ENCODE measurements around the gene FHIT.

Gene FHIT

DNA sequence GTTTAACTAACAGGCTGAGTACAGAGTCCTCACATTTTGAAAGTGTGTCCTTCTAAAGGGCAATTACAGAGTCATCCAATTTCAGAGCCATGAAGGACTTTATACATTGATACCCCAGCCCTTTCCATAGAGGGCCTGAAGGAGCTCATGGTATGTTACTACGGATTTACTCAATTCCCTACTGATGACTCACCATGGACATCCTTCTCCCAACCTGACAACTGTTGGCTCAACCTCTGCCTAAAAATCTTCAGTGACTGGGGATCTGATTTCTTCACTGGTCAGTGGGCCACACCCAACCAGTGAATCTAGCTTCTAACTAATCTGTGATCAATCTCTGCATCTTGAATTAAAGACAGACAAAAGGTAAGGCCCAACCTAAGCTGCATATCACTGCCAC is 1238.0 kb downstream of the FHIT start:
- no peak for DNase-seq

DNA sequence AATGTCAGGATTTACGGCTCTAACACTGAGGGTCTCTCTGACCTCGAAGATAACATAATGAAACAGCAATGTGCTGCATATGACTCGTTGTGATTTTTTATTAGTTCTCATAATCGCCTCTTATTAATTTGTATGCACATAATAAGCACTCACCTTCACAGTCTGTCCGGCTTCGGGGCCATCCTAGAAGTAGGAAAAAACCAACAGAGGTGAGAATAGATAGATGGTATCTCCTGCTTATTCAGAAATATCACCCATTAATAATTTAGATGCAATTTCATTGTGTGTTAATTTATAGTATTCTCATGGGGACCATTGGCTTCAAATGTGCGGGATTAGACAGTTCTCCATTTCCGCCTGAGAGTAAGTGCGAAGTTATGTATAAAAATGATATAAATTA is 1240.0 kb downstream of the FHIT start:
- DNase-seq: no peak

DNA sequence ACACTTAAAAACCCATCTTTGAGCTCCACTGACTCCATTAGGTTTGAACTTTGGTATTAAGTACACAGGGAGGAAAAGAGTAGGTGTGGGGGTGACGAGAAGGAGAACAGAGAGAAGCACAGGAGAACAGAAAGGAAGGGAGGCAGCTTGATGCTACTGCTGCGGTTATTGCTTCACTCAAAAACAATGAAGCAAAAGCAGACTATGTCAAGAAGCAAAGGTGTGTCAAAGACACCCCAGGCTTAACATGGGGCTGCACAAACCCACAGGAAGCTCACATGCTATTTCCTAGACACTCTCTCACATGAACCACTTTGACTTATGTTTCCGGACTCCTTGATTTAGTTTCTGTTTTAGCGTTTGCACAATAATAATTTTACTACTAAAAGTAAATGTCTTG is 1240.5 kb downstream of the FHIT start:
- no peak for DNase-seq

DNA sequence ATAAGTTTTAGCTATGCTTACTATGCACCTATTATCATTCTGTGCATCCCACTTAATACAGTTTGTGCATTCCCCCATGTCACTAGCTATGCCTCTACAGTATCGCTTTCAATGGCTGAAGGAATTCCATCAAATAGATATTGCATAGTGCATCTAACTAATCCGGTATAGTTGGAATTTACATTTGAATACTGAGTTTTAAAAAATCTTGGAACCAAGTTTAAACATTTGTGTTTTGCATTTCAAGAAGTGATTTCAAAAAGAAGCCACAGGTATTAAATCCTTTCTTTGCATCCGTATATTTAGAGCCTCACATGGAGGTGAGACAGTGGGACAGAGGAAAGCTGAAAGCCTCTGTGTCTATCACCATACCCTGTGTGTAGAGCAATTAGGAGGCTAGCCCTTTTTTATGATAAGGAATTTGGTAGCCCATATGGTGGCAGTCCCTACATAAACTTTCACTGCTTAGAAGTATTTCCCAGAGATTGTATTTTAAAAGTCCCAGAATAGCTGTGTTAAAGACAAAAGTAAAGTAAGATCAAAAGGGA is 1241.2 kb downstream of the FHIT start:
- no peak for DNase-seq

DNA sequence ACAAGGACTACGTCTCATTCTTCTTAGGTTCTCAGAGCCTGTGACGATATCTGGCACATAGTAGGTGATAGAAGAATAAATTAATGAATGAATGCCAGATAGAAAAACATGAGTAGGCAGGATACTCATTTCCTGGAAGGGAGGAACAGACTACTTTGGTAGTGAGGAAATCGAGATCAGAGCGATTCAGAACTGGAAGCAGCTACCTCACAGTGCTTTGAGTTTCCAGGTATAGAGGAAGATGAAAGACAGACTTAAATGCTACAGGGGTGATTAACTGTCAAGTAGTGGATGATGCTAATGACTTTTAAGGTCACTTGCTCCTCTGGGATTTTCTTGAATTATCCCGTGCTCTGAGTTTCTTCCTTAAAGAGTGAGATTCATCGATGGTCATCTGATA is 1249.9 kb downstream of the FHIT start:
- DNase-seq: no peak

DNA sequence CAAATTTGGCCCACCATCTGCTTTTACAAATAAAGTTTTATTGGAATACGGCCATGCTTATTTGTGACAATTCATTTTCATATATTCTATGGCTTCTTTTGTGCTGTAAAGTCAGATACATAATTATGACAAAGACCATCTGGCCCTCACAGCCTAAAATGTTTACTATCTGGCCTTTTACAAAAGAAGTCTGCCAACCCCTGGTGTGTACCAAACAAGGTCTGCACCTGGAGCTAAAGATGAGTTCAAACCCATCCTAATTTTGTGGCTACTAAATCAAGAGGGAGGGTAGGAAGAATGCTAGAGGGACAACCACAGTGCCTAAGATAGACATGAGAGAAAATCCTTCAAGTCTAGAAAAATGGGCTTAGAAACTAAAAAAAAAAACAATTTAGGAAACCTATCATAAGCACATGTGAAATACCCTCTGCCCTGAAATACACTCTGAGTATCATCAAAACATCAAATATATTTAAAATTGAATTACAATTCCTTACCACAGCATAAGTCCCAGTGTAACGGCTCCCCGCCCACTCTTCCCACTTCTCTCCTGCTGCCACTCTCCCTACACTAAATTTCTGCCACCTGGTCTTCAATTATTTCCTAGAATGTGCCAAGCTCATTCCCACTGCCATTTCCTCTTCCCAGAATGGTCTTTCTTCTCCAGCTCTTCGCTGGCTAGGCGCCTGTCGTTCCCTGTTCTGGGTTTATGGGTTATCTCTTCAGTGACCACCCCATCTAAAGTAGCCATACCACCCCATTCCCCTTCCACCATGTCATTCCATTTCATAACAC is 1250.7 kb downstream of the FHIT start:
- peak; percentile 64 for DNase-seq

DNA sequence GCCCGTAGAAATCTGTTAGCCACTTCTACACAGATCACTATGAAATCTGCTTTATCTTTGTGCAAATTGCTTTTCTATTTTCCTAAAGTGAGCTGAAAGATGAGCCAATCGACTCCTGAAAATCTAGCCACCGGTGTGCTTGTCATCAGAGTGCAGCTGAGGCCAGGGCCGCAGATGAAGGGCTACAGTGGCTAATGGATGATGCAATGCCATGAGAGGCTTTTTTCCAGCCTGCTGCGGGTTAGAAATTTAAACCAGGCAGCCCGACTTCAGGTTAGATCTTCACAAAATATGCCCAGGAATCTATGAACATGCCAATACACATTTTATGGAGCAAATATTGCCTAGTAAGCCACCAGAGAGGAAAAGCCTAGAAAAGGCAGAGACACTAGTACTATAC is 1253.2 kb downstream of the FHIT start:
- no peak for DNase-seq

DNA sequence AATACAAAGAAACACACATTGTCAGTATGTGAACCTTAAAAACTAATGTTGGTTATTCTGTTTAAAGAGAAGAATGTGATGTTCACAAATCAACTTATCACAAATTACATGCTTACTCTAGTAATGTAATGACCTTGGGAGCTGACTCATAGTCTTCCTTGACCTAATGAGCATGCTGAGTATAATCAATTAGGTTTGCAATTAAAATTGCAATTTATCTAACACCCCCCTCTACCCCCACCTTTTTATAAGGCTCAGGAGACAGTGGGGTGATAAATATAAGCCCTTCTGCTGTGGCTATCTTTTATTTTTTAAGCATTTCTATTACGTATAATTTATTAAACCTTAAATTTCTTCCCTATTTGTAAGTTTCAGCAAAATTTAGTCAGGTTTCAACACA is 1253.7 kb downstream of the FHIT start:
- DNase-seq: no peak

DNA sequence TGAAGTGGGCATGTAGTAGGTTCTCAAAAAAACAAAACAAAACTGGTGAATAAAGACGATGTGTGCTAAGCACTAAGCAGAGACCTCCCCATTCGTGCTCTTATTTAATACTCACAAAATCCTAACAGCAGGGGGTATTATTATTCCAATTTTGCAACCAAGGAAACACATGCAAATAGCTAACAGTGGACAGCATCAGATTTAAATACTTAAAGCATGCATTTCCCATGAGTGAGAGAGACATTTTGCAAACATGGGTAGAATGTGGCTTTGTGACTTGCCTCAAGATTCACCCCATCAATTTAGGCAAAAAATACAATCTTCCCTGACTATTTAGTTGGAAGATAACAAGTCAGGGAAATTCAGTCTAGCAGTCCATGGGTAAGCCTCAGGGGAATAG is 1255.2 kb downstream of the FHIT start:
- no peak for DNase-seq

DNA sequence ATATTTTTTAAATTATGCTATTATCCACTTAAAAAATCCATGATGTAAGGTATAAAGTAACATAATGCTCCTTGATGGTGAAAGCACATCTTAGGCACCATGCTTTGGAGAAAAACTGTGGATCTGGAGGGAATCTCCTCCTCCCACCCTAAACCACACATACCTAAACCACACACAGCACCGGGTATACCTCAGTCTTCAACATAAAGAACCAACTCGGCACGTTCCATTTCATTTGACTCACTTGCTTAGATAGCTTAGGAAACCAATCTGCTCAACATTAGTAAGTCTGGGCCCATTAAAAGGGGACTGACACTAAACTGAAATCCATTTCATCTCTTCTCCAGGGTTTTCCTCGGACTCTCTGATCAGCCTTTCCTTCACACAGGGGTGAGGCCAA is 1255.7 kb downstream of the FHIT start:
- no peak for DNase-seq

DNA sequence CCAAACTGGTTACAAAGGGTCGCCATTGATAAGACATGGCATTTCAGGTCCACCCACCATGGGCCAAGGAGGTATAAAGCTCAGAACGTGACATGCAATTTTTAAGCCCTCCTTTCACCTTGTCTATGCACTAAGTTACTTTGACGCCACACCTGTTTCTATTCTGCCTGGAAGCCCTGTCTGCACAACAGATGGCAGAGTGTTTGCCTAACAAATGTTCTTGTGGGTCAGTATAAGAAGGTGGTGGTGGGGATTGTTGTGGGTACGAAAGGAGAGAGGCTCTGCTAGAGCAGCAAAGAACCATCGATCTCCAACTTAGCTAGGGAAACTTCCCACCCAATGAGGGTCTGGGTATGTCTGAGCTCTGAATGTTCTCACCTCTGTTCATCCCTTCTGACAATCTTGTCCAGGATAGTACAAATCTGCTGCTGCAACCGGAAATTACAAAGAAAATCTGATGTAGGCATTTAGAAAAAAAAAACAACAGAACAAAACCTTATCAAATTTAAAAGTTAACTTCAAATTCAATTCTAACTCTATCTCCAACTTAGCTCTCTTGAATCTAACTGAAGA is 1256.4 kb downstream of the FHIT start:
- DNase-seq: no peak

DNA sequence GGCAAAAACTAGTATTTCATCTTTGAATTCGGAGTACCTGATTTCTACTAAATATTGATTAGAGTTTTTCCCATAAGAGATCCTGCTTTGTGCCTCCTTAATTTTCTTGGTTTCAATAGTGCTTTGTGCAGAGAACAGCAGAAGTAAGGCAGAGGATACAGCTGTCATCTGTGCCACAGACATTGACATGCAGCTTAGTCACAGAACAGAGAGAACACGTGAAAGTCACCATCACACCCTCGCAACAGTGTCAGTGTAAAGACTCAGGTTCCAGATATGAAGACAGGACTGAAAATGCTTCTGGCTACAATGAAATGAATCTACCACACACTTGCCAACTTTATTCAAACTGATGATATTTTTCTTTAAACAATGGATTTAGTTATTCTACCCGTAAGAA is 1258.7 kb downstream of the FHIT start:
- DNase-seq: no peak

DNA sequence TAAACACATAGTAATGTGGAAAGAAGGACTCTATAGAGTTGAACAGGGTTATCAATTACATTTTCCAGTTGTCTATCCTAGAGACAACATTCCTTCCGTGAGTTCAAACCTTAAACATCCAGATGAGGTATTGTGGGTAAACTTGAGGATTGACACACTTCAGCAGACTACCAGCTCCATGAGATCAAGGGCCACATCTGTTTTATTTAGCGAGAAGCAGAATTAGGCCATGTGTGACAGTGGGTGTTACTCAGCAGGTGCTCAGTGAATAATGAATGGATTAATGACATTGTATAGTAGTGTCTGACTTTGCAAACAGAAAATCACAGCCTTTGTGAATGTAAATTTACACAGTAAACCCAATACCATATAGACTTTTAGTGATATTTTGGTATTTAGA is 1260.3 kb downstream of the FHIT start:
- DNase-seq: peak; percentile 57

DNA sequence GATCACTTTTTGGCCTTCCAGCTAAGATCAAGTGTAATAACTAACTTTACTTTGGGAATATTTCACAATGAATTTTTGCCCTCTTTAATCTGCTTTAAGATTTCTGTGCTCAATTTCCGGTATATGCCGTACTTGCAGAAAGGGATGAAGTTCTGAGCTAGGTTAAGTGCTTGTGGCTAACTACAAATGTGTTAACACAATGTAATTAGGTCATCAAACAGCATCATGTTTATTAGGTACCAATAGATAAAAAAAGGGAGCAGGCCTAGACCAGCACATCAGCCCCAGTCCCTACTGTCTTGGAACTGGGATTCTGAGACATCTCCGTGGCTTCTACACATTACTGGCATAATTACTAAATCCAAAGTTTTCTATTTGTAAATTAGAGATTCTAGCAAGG is 1268.7 kb downstream of the FHIT start:
- DNase-seq: no peak

DNA sequence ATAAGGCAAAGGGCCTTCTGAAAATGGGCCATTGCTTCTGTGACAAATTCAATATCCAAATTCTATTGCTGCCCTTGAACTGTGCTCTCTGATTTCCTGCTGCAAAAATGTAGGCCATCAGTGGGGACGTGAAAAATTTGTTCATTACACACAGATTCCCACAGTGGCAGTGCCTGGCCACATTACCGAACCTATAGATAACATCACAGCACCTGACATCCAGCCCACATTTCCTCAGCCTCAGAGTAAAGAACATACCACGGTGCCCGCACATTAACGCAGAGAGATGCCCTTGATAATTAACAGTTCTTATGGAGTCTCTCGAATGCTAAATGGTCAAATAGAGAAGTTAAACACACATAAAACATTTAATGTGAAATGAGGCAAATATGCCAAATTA is 1269.9 kb downstream of the FHIT start:
- no peak for DNase-seq

DNA sequence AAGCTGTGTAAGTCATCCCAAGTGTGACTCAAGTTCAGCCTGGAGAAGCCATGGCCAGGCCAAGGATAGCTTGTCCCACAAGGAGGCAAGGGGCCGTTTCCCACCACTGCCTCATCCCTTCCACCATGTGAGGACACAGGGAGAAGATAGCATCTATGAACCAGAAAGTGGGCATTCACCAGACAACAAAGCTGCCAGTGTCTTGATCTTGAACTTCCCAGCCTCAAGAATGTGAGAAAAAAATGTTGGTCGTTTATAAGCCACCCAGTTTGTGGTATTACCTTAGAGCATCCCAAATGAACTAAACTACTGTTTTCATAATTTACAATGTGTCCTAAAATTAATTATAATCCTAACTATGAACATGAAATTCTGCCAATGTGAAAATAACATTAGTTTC is 1270.7 kb downstream of the FHIT start:
- no peak for DNase-seq

DNA sequence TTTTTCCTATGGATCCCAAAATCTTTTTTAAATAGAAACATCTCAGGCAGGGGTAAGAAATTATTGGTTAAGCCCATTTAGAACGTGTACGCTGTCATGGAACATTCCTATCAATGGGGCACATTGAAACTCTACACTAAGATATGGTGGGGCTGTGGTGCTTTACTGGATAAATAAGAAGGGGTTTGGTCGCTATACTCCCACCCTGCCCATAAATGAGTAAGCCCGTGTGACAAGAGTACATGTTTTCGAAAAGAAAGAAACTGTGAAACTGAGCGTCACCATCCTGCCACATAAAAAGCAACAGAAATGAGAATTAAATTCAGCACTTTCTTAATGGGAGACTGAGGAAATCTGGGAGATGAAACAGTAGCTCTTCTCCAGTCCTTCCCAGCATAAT is 1271.7 kb downstream of the FHIT start:
- no peak for DNase-seq

DNA sequence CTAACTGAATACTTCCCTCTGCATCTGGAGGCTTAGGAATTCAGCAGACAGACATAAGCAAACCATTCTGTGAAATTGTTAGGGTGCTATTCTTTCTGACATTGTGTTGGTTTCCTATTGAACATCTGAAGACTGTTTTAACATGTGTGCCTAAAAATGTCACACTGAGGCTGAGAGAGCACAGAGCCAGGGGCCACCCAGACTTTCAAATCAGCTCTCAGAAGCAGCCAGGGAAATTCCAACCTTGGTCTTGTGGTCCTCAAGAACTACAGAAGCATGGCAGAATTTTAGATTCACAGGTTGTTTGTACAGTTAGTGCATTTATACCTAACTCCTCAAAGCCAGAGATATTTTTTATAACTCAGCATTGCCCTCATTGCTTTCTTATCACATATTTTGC is 1272.3 kb downstream of the FHIT start:
- DNase-seq: no peak

DNA sequence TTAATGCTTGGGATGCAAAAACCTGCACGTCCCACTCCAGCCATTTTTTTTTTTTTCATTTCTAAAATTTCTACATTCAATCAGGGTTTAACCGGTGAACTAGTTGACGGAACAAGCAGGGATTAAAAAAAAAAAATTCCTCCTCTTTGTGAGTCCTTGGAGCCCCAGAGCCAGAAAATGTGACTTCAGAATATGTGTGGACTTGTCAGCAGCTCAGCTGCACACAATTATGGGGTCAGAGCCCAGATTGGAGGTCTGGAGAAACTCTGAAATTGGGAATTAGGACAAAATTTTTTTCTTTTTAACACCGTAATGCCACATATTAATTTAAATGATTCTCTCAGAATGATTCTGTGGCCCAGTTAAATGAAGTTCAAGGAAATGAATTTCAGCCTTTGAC is 1280.5 kb downstream of the FHIT start:
- DNase-seq: no peak

DNA sequence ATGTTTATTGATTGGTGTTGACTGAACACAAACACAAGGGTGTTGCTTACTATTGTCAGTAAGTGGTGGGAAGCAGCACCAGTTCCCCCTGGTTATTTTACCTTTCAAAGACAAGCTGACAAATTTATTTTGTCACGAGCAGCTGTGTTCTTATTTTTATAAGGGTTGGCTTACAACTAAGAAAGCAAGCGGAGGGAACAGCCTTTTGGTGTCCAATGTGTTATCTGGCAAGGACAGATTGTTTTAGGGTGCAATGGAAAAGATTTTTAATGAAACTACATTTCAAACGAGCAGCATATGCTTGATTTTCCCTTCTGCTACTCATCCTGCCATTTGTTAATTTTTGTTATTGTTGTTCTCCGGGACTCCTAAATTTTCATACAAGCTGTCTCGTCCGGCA is 1280.9 kb downstream of the FHIT start:
- DNase-seq: no peak

DNA sequence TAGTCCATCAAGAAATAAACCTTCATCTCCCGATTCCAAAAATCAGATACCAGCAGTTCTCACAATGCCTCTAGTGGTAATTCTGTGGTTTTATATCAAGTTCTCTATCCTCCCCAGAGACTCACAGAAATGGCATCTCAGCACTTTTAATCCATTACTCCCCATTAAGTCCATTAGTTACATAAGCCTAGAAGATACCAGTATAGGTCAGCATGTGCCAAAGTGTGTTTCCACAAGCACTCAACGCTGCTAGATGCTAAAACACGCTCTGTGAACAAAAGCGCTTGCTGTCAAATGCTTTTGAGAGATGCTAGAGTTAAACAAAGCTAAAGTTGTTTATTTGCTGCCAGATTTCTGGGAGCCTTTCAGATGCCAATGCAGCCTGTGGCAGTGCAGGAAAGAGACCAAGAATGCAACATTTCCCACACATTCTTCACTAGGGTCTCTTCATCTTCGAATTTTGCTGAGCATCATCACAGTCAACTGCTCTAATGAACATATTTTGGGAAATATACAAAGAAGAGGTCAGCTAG is 1282.7 kb downstream of the FHIT start:
- no peak for DNase-seq

DNA sequence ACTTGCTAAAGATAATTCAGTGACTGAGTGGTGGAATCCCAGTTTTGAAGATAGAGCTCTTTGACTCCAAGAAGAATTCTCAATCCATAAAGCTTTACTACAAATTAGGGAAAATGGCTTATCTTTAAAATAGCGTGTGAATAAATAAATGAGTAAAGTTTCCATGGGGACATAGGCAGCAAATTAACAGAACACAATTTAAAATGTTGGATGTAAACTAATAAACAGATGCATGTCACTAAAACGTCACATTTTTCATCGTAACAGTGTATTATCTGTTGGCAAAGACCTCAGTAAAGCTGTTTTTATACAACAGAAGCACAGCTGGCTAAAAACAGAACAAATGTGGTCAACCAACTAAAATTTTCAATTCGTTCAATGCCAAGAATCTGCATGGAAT is 1287.6 kb downstream of the FHIT start:
- DNase-seq: no peak

DNA sequence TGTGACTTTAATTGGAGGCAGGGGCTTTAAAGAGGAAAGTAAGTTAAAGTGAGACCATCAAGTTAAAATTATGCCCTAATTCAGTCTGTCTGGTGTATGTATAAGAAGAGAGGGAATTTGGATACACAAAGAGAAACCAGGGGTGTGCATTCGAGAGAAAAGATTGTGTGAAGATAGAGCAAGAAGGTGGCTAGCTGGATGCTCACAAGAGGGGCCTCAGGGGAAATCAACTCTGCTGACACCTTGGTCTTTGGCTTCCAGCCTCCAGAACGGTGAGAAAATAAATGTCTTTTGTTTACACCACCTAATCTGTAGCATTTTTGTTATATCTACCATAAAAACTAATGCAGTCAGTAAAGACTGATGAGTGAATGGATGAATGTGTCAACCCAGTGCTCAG is 1294.1 kb downstream of the FHIT start:
- no peak for DNase-seq

DNA sequence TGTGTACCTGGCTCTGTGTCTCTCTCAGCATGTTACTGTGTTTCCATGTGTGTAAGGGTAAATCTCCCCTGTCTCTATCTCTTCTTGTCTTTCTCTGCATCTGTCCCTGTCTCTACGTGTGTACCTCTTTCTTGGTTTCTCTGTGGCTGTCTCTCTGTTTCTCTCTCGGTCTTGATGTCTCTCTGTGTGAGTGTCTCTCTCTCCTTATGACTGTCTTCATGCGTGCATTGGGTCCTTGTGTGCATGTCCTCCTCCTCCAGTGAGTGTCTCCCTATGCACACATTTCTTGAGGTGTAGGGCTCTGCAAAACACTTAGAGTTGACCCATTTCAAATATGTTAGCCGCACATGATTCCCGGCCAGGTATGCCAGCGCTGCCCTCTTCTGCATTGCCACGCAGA is 1298.1 kb downstream of the FHIT start:
- no peak for DNase-seq

DNA sequence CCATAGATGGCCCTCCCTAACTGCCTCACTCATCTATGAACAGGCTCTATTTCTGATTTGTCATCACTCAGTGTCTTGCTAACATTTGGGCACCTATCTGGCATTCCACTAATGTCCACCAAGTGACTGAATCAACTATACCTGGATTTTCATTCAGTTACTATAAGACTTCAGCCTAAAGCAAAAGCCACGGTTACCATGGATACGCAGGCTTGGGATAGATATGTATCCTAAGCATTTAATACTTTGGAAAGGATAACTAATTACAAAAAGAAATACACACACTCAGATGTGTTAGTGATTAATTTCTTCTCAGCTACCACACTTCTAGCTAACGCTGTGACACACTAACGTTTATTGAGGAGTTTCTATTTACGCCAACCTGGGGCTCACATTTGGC is 1301.9 kb downstream of the FHIT start:
- DNase-seq: no peak
